Stimulated activated CD4-positive, alpha-beta T cell treated with anti-CD3 and anti-CD28 coated beads, Interleukin-2, amount 100 ng/mL, for 24 hours (primary cell): ENCODE measurements around the gene GARS1.
A peak's percentile ranks its signal among the peaks of the same experiment; 100 is the strongest.
"Not testable (repeated sequence)": the region's sequence is repeated elsewhere in the genome, so short reads cannot be mapped to it uniquely, and the experiment has no call there.

ENCODE experiments used
- DNase-seq, 2 donors: peaks; one replicate each; pipeline ENCODE4 v3.0.0-alpha.2; 2020

GARS1 gene

DNA sequence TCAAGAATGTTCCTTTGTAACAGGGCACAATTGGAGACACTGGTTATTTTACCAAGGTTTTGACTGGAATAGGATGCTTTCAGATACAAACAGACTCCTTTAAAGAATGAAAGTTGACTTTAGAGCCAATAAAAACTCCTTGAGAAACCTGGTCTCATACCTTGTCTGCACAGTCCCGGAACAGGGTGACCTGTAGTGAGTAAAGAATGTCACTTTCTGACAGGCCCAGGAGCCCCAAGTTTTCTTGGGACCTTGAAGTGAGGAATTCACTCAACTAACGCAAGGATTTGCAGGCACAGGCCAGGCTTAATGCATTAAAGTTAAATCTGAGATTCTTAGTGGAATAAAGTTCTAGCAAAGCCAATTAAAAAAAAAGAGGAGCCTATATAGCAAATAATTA is 11.5 kb upstream of the GARS1 start:
- no peak for DNase-seq

DNA sequence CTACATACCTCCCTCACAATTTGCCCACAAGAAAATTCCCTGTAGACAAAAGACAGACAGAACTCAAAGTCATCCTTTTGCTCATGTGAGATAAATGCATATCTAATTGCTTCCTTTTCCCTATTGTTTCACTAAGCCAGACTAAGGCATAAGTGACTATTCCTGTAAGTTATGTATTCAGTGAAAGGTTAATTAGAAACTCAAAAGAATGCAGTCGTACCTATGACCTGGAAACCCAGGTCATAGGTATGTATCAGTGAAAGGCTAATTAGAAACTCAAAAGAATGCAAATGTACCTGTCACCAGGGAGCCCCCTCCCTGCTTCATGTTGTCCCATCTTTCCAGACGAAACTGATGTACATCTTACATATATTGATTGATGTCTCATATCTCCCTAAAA is 10.3 kb upstream of the GARS1 start:
- no peak for DNase-seq

GRCh38 chr7:30584965-30585364 is 9.7 kb upstream of the GARS1 start:
- no peak for DNase-seq

- DNase-seq = no peak
Observed at GRCh38 chr7:30585675-30586074, 9.0 kb upstream of the GARS1 start.

DNA sequence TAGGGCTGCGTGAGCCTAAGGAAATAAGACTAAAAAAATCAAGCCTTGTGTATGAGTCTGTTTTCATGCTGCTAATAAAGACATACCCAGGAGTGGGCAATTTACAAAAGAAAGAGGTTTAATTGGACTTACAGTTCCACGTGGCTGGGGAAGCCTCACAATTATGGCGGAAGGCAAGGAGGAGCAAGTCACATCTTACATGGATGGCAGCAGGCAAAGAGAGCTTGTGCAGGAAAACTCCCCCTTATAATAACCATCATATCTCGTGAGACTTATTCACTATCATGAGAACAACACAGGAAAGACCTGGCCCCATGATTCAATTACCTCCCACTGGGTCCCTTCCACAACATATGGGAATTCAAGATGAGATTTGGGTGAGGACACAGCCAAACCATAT is 7.1 kb upstream of the GARS1 start:
- DNase-seq = not testable (repeated sequence)

- DNase-seq = no peak
Observed at GRCh38 chr7:30589111-30589510, 5.6 kb upstream of the GARS1 start.

GRCh38 chr7:30594048-30594539 is 584 bp upstream of the GARS1 start:
- DNase-seq = peak; percentile 44 to 45

- no peak for DNase-seq
Observed at GRCh38 chr7:30595436-30596013, 847 bp downstream of the GARS1 start.

- DNase-seq = peak in 1 of 2 donors; percentile 15
Observed at GRCh38 chr7:30596014-30596641, 1.4 kb downstream of the GARS1 start.

- no peak for DNase-seq
Observed at GRCh38 chr7:30596721-30597120, 2.0 kb downstream of the GARS1 start.

DNA sequence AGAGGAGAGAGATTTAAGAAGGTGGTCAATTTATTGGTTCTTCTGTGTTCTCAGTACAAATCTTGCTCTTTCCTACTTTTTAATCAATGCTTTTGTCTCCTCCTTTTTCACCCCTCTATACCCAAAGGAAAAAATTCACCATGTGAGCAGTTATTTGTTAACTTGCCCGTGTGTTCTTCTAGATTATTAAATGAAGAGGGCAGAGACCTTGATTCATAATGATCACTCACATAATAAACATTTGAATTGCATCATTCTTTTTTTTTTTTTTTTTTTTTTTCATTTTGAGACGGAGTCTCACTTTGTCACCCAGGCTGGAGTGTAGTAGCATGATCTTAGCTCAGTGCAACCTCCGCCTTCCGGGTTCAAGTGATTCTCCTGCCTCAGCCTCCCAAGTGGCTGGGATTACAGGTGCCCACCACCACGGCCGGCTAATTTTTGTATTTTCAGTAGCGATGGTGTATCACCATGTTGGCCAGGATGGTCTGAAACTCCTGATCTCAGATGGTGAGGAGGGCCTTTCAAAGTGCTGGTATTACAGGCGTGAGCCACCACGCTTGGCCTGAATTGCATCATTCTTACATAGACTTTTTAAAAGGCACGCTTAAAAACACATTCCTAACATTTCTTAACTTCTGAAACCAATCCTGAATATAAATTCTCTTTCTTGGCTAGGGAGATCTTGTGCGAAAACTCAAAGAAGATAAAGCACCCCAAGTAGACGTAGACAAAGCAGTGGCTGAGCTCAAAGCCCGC is 3.6 kb downstream of the GARS1 start:
- DNase-seq = no peak

- DNase-seq = no peak
Observed at GRCh38 chr7:30604901-30605300, 10.2 kb downstream of the GARS1 start.

DNA sequence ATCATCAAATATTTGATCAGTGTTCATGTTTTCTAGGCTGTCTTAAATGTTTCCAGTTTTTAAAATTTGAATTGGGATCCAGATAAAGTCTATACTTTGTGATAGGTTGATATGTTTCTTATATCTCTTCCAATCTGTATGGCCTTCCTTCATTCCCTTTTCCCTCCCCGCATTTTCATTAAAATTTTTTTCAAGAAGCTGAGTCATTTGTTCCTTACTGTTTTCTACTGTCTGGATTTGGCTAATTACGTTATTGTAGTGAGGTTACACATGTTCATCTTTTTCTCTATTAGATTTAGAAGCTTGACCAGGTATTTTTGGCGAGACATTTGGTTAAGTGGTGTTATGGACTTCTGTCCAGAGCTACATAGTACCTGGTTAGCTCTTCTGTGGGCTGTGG is 11.2 kb downstream of the GARS1 start:
- no peak for DNase-seq

DNA sequence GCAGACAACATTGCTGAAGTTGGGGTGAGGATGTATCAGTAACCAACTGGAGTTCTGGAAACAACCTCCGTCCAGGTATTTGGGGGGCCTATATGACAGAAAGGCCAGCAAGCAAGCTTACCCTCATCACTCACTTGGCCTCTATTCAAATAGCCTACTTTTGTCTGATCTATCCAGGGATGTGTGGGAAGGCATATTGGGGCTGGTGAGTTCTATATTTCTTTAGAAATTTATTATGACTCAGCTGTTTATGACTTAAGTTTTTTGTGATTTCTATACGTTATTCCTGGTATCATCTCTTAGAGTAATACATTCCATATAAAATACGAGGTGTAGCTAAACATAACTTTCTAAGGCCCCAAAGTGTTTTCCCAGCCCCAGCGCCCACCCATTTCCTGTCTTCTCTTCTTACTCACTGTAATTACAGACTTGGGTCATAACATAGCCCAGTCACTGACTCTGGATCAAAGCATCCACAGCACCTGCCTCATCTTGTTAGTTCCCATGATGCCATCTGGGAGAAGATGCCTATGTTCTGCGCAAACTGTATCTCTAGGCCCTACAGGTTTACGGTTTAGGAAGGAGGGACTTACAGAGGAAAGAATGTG is 18.1 kb downstream of the GARS1 start:
- peak; percentile 31 to 45 for DNase-seq

- DNase-seq = no peak
Observed at GRCh38 chr7:30613366-30614325, 19.0 kb downstream of the GARS1 start.

DNA sequence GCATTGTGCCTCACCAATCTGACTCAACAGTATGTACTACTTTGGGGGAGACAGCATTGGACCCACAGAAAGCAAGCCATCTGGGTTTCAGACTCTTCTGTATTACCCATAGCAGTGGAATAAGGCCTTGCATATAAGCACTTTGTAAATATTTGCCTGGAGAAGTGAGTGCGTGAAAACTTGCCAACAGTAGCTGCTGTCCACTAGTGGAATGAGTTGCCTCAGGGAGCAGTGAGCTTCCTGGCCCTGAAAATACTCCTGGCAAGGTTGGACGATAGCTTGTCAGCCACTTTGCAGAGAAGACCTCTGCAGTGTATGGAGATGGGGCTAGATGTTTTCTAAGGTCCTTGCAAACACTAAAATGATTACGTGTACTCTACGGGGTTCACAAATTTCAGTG is 21.6 kb downstream of the GARS1 start:
- no peak for DNase-seq

- DNase-seq = no peak
Observed at GRCh38 chr7:30617359-30617758, 22.7 kb downstream of the GARS1 start.

DNA sequence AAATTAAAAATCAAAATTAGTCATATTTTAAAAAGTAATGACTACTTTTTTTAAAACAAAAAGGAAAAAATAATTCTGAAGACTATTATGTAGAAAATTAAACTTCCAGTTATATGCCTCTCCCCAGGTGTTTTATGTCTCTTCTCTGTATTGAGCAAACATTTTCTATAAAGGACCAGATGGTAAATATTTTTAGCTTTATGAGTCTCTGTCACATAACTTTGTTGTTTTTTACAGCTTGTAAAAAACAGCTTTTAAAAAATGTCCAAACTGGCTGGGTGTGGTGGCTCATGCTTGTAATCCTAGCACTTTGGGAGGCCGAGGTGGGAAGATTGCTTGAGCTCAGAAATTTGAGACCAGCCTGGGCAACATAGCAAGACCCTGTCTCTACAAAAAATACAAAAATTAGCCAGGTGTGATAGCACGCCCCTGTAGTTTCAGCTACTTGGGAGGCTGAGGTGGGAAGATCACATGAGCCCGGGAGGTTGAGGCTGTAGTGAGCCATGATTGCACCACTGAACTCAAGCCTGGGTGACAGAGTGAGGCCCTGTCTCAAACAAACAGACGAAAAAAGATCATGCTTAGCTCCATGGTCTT is 23.5 kb downstream of the GARS1 start:
- DNase-seq = no peak

GRCh38 chr7:30618961-30619360 is 24.3 kb downstream of the GARS1 start:
- DNase-seq = no peak

GRCh38 chr7:30625283-30625682 is 30.6 kb downstream of the GARS1 start:
- DNase-seq = no peak

GRCh38 chr7:30627026-30627425 is 32.3 kb downstream of the GARS1 start:
- DNase-seq = no peak

DNA sequence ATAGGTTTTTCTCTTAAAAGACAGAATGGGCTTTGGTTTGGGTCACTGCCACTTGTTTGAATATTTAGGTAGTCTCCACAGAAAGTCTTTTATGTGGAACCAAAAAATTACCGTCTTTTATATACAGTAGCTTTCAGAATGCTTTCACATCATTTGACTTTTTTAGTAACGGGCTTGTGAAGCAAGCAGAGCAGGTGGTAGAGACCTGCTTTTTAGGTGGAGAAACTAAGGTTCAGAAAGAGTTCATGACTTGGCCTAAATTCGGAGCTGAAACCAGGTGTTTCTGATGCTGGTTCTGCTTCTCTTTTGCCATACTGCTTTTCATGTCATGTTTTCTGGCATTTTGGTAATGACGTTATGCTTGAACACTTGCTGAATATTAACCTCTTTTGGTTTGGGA is 36.3 kb downstream of the GARS1 start:
- no peak for DNase-seq
